GM19328 (cell line): ENCODE results near the gene GOLGA1.

Experiments used
- ATAC-seq: cut with Tn5 transposase; IDR thresholded peaks from one replicate; pipeline ENCODE4 v1.9.1; 2021; ENCODE audit warnings: mild to moderate bottlenecking, moderate library complexity; ENCODE audit not compliant: unreplicated experiment

The GOLGA1 gene

DNA sequence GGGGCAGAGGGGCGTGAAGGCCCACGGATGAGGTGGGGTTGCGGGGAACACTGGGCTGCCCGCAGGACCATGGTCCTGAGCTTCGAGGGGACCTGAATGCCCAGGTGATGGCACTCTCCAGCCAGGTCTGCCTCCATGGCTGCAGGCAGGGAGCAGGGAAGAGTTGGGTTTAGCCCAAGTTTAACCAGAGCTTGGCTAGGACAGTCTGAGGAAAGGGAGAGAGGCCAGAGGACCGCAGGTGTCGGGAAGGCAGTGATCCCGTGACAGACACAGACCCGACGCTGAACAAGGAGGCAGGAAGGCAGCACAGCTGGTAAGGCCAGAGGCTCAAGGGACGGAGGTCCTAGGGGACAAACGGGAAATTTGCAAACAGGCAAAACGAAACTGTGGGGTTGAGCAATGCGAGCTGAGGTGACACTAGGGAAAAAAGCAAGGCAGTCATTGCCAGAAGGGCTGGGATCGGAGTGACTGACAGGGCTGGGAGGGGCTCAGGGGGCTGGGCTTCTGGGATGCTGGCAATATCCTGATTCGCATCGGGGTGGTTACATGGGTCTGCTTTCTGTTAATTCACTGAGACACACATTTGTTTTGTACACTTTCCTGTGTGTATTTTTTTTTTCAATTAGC, 53.9 kb downstream of the GOLGA1 start:
- no peak for ATAC-seq

DNA sequence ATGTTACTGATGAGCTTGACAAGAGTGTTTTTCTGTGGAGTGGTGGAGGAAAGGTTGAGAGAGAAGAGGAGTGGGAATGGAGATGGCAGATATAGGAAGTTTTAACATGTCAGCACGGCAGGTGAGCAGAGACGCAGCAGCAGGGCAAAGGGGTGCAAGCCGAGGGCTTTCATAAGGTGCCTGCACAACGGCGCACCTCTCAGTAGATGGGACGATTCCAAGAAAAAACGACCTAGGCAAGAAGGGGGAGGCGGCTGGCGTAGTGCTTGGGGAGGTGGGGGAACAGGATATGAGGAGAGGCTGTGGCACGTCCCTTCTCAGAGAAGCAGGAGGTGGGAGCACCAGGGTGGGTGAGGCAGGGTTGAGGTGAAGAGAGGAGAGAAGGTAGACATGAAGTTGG, 54.4 kb downstream of the GOLGA1 start:
- ATAC-seq: no peak

DNA sequence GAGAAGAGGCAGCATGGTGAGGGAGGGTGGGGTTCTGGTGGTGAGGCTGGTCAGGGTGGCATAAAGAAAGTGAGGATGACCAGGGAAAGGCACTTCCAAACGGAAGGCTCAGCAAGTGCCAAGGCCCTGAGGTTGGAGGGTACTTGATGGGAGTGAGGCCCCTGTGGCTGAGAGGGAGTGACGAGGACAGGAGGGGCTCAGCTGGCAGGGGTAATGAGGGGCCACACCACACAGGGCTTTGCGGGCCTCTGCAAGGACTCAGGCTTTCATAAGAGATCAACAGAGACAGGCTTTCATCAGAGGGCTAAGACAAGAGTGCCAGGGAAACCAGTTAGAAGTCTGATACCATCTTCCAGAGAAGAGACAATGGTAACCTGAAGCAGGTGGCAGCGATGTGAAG, 55.3 kb downstream of the GOLGA1 start:
- no peak for ATAC-seq

DNA sequence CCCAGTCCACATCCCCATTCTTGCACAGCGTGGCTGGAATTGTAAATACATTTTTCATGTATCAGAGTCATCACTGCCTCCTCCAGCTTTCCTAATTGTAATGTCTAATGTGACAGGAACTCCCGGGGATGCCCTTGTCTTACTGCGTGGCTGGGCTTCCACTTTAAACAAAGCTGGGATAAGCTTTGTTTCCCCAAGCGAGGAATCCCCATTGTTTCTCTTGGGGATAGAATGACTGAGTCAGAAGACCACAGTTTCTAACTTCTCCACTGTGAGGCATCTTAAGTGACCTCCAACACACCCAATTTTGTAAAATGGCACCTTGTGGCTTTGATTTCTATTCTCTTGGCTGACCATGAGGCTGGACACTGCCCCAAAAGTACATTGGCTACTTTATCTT, 56.5 kb downstream of the GOLGA1 start:
- ATAC-seq: no peak

DNA sequence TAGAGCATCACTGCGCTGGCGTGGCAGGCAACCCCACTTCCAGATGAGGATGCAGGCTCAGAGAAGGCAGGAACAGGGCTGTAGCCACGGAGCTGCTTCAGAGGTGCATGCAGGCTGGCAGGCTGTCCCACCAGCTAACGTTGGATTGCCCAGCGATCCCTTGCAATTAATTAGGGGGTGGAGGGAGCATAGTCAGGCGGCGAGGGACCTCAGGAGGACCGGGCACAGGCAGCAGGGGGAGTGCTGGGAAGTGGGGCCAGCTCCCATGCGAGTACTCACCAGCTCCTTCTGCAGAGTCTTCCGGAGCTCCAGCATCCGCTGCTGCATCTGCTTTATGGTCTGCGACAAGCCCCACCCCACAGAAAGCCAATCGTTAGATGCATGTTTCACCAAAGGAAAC, 58.7 kb downstream of the GOLGA1 start:
- no peak for ATAC-seq

DNA sequence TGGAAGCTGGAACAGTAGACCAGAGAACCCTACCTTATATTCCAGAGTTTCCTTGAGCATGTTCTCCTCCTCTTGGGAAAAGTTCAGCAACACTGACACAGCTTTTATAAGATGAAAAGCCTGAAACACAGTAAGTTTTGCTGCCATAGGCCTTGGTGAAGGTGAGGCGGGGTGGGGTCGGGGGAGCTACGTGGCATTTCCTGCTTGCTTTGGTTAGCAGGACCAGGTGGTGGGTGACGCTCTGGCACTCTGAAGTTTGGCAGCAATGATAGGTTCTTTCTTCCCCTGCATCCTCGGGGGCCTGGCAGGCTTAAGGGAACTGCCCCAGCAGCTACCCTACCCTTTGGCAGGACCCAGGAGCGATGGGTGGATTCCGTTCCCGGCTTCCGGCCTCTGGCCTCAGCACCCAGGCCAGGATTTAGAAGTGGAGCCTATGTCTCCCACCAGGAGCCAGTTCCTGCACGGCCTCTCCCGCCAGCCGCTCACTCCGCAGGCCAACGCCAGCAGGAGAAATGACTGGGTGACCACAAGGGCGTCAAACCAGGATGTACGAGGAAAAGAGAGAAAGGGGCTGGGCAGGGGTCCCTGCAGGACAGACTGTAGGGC, 59.6 kb downstream of the GOLGA1 start:
- ATAC-seq: no peak

DNA sequence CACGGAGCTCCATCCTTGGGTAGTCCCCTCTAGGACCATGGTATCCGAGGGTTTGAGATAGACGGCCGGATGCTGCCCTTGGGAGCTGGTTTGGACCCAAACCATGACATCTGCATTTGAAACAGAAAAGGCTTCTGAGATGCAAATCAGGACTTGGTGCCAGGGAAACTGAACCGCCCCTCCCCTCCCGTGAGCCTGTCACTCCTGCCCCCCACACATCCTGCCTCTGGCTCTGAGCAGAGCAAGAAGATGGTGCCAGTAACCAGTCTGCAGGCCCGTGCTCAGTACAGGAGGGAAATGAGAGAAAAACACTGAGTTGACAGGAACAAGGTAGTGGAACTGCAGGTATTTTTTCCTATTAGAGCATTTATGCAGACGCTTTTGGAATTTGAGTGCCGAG, 60.4 kb downstream of the GOLGA1 start:
- no peak for ATAC-seq

DNA sequence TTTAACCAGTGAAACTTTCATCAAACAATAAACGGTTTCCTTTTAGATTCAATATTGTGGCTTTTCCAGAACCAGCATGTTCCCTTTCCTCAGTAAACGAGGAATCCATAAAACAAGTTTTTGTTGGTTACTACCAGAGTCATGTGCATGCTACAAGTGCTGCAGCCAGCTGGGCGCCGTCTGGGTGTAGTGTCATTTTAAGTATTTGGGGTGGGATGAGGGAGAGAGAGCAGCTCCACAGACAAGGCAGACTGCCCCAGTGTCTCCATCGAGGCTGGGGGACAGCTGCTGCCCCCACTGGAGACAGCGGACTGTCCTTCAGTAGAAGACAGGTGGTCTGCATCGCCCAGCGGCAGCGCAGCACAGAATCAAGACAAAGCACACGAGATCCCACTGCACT, 61.7 kb downstream of the GOLGA1 start:
- ATAC-seq: no peak

DNA sequence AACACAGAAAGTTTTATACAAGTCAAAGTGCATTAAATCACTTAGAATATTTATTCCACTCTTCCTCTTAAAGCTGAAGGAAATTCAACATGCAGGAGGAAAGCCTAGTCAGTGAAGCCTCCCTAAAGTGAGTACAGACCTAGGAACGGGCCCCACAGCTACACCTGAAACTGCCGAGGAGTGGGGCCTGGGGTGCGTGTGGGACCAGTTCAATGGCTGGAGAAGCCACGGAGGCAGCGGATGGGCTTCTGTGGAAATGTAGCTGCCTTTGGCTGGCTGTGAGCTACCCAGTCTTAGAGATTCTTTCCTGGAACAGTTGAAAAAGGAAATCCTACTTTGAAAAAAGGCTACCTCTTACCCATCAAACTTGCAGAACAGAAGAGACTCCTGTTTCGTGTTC, 62.4 kb downstream of the GOLGA1 start:
- no peak for ATAC-seq

DNA sequence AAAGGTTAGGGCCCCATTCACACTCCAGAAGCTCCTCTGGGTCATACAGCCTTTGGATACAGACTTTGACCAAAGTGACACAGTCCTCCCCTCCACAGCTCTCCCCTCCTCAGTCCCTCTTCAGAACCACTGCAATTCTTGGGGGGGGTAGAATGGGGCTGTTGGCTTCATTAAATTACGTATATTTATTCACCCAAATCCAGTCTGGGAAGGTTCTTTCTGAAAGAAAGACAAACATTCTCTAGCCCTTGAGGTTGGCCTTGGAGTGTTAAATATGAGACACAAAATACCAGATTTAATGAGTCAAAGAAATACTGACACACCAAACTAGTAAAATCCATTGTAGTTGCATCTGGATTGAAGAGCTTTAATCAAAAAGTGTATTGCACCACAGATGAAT, 62.9 kb downstream of the GOLGA1 start:
- no peak for ATAC-seq

DNA sequence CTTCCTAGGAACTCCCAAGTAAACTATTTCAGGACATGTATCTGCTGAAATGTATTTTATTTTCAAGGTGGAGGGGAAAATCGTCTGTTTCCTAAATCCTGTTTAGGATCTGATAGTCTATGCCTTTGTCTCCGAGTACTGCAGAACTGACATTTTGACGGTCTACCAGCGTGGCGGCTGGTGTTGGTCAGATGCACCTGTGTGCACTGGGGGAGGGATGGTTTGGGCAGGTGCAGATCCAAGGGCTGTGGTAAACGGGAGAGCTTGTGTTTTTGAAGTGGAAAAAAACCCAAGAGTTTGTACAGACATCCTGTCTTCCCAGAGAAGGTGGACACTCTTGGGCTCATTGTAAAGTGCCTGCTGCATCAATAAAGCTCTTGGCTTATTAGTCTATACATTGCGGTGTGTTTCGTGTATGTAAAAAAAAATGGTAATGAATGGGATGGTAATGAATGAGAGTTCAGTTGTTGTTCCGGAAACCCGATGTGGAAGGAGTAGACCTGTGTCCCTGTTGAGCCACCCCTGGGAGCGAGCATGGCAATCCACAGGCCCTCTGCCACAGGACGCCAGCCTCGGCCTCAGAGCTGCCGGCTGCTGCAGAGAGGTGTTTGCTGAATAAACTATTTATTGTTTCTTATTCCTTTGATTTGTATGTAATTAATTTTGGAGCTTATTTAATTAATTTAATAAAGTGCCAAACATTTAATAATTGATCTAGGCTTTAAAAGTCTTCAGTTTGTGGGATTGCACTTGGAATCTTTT, 63.7 kb downstream of the GOLGA1 start:
- no peak for ATAC-seq

DNA sequence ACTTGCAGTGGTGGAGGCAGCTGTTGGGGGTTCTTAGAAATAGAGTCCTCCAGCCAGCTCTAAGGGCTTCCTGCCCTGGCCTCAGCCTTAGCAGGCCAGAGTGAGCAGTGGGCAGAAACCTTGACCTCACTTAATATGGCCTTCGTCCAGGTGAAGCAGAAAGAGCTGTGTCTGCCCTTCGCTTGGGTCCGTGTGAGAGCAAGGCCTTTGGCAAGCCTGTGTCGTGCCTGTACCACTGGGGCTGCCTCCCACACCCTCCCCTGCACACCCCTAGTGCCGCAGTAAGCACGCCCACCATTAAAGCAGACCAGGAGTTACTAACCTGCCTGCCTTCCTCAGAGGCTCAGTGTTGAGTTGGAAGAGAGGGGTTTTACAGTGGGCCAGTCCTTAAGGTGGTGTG, 65.4 kb downstream of the GOLGA1 start:
- no peak for ATAC-seq

DNA sequence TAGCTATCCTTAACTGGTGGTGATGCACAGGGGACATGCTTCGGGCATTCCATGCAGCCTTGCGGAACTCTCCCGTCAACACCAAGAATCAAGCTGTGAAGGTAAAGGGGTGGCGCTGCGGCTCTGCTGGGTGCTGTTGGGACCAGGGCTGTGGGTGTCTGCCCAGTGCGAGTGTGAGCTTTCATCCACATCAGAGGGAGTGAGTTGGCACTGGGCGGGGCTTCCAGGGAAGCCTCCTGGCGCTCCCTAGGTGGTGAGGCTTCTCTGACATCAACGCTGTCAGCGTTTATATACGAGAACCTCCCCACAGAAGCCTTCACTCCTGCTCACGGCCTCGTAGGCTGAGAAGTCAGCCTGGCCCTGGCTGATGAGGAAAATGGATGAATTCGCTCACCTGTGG, 67.2 kb downstream of the GOLGA1 start:
- ATAC-seq: no peak

DNA sequence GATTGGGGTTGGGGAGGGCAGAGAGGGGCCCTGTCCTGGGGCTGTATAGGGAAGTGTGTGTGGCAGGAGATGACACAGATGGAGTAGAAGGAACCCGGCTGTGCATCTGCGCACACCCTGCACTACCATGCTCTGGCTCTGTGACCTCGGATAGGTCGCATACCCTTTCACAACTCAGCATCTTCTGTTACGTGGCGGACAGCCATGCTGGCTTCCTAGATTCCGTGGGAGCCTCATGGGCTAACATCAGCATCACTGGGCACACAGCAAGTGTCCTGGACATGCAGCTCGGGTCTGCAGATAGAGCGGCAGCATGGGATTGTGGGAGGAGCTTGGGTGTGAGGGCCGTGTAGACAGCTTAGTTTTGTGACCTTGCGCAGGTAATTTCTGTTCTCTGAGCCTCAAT, 69.7 kb downstream of the GOLGA1 start:
- no peak for ATAC-seq

DNA sequence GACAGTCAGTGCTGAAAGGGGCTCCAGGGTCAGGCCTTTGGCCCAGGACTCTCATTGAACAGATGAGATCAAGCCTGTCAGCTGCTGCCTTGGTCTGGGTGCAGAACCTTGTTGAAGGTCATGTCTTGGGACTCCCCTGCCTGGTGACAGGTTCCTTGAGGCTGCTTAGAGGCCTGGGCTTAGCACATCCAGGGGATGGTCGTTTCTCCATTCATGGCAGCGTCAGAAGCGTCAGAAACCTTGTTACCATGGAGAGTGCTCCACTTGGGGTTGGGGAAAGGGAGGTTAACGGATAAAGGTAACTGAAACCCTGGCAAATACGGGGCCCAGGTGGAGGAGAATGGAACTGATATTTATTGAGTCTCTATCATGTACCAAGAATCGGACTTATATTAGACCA, 70.2 kb downstream of the GOLGA1 start:
- no peak for ATAC-seq

DNA sequence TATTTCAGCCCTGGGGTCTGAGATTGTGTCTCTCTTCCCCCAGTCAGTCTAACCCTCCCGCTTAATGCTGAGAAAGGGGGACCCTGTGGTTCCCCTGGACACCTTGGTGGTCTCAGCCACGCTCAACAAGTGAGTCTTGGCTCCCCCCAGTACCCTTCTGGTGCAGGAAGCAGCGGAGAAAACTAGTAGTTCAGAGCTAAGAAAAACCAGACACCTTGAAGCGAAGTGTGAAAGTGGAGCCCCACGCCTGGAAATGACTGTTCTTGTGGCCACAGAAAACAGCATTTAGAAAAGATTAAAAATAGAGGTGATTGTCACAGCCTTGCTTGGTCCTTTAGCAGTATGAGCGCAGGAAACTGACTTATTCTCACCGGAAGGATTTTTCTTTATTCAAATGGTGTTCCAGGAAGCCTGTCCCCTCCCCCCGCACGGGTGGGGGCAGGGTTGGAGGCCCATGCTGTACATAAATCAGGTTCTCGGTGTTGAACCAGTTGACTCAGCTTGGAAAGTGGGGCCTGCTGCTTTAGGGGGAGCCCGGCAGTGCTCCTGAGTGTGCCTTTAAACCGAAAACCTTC, 70.8 kb downstream of the GOLGA1 start:
- ATAC-seq: no peak

DNA sequence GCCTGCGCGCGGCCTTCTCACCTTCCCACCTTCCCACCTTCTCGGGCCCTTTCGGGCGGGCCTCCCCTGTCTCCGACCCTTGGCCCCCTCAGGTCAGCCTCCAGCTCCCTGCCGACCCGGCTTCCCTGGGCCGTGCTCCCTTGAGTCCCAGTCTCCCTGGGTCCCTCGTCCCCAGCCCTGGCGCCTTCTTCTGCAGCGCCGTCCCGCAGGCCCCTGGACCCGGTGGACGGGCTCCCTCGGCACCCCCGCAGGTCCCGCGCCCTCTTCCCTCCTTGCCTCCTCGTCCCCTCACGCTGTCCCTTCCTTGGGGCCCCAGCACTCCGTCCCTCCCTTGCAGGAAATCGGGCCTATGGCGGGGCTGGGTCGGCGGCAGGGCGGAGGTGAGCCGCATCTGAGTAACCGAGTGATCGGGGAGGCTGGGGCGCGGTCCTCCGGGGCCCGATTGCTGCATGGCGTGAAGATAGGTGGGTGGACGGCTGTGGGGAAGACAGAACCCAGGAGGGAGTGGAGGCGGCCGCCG, 71.4 kb downstream of the GOLGA1 start:
- ATAC-seq: peak; percentile 5

DNA sequence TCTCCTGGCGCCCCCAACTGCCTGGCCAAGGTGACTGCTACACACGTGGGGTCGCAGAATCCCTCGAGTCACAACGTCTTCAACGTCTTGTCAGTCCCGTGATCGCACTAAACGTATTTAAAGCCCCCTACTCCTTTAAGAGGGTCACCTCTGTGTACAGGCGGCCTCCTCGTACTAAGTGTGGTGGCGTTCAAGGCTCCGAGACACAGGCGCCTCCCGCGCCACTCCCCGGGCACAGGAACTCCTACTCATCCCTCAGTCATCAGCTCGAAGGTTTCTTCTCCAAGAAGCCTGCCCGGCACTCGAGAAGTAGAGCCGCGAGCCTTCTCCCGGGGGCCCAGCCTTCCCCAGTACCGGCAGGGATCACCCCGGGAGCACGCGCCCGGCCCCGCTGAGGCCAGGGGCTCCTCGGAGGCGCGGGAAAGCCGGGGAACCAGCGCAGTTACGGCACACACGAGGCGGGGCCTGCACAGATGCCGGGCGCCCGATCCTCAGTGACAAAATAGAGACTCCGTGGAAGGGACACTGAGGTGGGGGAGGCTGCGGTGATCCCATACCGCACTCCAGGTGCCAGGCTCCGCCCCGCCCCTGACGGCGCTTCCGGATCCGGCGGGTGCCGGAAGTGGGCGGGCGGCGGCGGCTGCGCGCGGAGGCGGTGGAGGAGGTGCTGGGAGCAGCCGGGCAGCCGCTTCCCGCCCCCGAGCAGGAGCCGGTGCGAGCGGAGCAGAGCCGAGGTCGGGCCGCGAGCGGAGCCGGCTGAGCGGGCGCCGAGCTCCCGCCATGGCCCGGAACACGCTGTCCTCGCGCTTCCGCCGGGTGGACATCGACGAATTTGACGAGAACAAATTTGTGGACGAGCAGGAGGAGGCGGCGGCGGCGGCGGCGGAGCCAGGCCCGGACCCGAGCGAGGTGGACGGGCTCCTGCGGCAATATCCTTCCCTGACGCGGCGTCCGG, 72.1 kb downstream of the GOLGA1 start:
- ATAC-seq: peak; percentile 72

DNA sequence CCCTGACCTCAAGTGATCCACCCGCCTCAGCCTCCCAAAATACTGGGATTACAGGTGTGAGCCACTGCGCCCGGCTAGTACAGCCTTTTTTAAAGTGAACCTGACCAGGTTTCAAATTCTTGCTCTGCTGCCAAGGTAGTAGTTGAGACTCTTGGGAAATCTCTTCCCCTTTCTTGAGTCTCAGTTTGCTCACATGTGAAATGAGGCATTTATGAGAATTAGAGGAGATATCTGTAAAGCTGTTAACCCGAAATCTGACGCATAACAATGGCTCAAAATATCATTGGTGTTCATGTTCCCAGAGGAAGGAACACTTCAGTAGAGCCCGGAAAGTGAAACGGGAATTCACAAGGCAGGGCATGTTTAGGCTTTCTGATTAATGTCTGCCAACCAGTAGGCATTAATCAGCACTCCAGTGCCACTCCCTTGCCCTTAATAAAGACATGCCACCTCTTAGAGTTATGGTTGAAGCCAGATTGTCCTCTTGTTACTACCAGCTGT, 77.5 kb downstream of the GOLGA1 start:
- ATAC-seq: no peak
